Activated CD8-positive, alpha-beta memory T cell treated with anti-CD3 and anti-CD28 coated beads for 36 hours (primary cell): ENCODE data around the gene MATN4. TPM values are rescaled to one million over a fixed set of nuclear protein-coding genes. Genes with fewer than 3 reads are reported as not detected.

ENCODE experiments used
- CTCF ChIA-PET: fragments of 350-600 bp; sonication (Branson Sonifier 250); formaldehyde crosslinking; loops from one replicate; lab custom pipeline; 2021; ENCODE audit warnings: antibody characterized with exemption; lab: Charles Lee
- POLR2A ChIA-PET: fragments of 350-600 bp; sonication (Branson Sonifier 250); formaldehyde crosslinking; loops from one replicate; lab custom pipeline; 2021; ENCODE audit warnings: antibody characterized with exemption; lab: Charles Lee
- total RNA-seq, 2 experiments: library from RNA; stranded (reverse); gene quantifications; one replicate each; pipeline ENCODE4 v1.2.3, GENCODE V29; 2021

The MATN4 gene
- total RNA-seq, 2 experiments from 2014 or later = 0.32 to 0.36 TPM

DNA sequence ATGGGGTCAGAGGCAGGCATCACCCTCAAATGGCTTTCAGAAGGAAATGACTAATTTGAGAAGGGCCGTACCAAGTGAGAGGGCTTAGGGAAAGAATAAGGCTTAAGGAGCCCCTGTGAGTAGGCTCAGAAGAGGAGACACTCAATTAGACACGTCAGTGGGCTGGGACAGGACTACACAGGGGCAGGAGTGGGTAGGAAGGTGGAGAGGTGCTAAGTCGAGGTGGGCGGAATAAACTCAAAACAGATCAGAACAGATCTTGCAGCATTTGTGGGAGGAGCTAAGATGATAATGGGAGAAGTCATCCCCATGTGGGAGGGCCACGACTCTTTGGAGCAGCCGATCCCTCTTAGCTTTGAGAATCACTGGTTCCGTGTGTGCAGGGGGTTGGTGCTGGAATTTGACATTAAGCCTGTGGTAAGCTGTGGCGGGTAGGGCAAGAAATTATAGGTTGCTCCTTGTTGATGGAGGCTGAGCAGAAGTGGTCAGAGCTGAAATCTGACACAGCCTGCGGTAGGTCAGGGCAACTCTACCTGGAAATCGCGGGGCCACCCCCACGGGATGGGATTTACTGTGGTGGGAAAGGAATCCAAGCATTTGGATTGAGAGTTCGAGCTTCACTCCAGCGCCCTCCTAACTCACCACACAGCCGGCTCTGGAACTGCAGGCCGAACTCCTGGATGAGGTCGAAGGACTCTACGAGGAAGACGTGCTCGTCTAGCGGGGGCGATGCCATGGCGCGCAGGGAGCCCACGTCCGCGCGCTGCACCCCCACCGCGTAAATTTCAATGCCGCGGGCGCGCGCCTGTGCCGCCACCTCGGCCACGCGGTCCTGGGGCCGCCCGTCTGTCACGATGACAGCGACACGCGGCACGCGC is 4.3 kb downstream of the MATN4 start:
- ChIA-PET CTCF (interaction anchor here (1.0 to 4.4 kb wide), 6 partner anchors 10 to 133 kb away, joined by 3 to 25 read pairs (median 10); partner anchors contain the start of gene SYS1), POLR2A (no interaction called here)

DNA sequence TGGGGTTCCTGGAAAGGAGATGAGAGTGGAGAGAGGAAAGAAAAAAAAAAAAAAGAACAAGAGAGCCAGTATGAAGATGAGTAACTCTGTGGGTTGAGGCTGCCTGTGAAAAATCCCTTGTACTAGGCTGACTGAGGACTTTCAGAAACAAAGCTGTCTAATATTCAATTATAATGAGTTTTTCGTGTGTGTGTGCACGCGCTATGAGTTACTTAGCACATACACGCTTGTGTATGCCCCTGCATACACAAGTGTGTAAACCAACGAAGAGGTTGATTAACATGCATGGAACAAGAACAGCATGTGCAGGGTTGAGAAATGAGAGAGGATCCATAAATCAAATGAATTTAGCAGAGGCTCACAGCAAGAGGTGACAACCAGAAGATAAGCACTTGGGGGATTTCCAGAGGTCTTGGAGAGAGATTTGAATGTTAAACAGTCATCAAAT is 6.3 kb downstream of the MATN4 start:
- POLR2A ChIA-PET = interaction anchor here (1.0 kb wide), 1 partner anchor 8 kb away, joined by 3 read pairs; no protein-coding TSS in a partner anchor
- CTCF ChIA-PET = interaction anchor here (0.7 to 4.4 kb wide), 8 partner anchors 8 to 469 kb away, joined by 3 to 25 read pairs (median 4); no protein-coding TSS in a partner anchor

DNA sequence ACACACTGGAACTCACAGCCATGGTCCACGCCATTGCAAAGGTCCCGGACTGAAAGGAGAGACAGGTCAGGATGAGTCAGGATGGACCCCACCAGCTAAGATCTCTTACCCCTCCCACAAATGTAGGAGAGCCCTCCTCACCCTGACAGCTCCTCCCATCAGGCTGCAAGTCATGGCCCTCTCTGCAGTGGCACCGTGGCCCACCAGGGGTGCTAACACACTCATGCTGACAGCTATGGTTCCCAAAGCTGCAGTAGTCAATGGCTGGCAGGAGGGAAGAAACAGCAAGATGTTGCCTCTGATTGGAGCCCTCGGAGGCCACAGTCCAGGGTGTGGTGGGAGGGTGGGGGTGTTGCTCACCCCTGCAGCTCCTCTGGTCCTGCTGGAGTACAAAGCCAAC is 7.1 kb downstream of the MATN4 start:
- POLR2A ChIA-PET = no interaction called here

DNA sequence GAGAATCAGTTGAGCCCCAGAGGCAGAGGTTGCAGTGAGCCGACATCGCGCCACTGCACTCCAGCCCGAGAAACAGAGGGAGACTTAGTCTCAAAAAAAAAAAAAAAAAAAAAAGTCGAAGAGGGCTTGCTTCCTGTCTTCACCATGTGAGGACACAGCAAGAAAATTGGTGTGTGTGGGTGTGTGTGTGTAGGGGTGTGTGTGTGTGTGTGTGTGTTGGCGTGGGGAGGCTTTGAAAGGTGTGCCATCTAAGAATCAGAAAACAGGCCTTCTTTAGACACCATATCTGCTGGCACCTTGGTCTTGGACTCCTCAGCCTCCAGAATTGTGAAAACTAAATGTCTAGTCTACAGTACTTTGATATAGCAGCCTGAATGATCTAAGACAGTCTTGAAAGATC is 8.3 kb downstream of the MATN4 start:
- POLR2A ChIA-PET = no interaction called here
- CTCF ChIA-PET = interaction anchor here (0.7 kb wide), 2 partner anchors 107 to 510 kb away, joined by 3 read pairs; no protein-coding TSS in a partner anchor

More for the DNA sequence above, 7.1 kb downstream of the MATN4 start:
- CTCF ChIA-PET = interaction anchor here (0.7 to 4.2 kb wide), 6 partner anchors 8 to 162 kb away, joined by 3 to 18 read pairs (median 3); no protein-coding TSS in a partner anchor

DNA sequence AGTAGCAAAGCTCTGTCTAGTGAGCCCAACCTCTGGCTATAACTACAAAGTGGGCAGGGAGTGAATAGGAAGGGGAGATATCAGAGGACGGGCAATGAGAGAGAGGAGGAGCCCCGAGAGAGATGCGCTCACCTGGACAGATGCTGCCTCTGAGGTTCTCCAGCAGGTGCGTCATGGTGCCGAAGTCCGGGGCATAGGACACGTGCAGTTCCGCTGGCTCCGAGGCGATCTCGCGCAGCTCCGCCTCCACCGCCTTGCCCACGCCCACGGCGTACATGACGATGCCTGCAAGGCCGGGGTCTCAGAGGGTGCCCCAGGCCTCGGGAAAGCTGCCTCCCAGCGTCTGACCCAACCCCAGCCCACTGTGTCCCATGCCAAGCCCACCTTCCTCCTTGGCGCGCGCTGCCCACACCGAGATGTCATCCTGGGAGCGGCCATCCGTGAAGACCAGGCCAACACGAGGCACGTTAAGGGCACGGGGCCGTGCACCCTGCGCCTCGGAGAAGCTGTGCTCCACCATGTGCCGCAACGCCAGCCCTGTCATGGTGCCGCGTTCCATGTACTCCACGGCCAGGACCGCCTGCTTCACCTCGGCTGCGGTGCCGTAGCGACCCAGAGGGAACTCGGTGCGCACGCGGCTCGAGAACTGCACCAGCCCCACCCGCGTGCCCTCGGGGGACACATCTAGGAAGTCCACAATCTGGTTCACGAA is 10.2 kb downstream of the MATN4 start:
- POLR2A ChIA-PET = no interaction called here
- CTCF ChIA-PET = no interaction called here

DNA sequence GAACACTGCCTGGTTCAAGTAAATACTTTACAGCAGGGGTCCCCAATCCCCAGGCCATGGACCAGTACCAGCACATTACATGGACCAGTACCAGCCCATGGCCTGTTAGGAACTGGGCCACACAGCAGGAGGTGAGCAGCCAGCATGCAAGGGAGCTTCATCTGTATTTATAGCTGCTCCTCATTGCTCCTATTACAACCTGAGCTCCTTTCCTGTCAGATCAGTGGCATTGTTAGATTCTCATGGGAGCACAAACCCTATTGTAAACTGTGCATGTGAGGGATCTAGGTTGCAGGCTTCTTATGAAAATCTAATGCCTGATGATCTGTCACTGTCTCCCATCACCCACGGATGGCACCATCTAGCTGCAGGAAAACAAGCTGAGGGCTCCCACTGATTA is 13.4 kb downstream of the MATN4 start:
- ChIA-PET POLR2A (no interaction called here), CTCF (interaction anchor here (0.7 to 2.4 kb wide), 16 partner anchors 9 to 476 kb away, joined by 3 to 25 read pairs (median 4); partner anchors contain the start of gene SYS1)

DNA sequence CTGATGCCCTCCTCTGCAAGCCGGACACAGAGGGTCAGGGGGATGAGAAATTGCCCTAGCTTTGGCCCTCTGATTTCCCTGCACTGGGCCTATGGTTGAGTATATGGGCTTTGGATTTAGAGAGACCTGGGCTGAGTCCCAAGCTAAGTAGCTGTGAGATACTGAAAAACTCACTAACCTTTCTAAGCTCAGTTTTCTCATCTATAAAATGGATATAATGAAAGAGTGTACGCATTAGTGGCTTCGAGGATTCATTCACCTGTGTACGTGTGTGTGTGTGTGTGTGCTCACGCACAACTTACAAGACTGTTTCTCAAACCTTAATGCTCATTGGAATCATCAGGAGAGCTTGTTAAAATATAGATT is 14.1 kb downstream of the MATN4 start:
- POLR2A ChIA-PET = interaction anchor here (0.9 kb wide), 1 partner anchor 8 kb away, joined by 3 read pairs; no protein-coding TSS in a partner anchor
- CTCF ChIA-PET = interaction anchor here (0.6 to 2.4 kb wide), 21 partner anchors 10 to 720 kb away, joined by 3 to 25 read pairs (median 4); partner anchors contain the start of gene SYS1

DNA sequence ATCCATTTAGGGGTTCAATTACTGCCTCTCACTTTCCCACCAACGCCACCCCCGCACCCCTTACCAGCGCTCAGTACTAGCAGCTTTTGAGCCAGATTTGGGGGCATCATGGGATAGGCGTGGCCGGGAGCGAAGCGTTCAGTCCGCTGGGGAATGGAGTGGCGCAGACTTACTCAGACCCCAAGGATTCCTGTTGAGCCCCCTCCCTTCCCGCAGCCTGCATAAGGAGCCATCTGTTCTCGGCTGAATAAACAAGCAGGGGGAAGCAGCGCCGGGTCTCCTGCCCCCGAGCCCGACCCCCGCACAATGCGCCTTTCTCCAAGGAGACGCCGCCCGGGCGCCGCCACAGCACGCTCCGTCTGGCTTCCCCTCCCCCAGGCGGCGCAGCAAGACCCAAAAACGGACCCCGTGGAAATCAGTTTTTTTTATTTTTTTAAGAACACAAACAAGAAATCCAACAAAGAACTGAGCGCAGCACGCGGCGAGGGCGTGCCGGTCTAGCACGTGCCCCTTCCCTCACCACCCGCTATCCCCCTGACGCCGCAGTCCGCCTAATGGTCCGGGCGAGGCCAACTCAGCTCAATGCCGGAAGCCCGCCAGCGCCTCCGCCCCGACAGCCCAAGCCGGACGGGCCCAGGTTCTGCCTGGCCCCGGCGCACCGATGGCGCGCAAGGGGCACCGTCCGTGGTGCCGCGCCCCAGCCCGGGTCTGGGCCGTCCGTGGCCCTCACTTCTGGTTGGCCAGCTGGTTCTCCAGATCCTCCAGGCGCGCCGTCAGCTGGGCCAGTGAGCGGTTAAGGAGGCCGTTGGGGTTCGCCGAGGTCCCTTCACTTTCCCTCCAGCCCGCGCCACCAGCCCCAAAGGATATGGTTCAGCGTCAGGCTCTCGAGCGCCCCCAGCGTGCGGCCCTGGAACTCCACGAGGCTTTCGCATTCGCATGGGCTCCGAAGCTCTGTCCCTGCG is 14.8 kb downstream of the MATN4 start:
- ChIA-PET CTCF (interaction anchor here (0.6 to 3.1 kb wide), 24 partner anchors 8 to 721 kb away, joined by 3 to 25 read pairs (median 4); partner anchors contain the start of gene SYS1), POLR2A (interaction anchor here (0.9 kb wide), 1 partner anchor 9 kb away, joined by 3 read pairs; no protein-coding TSS in a partner anchor)

DNA sequence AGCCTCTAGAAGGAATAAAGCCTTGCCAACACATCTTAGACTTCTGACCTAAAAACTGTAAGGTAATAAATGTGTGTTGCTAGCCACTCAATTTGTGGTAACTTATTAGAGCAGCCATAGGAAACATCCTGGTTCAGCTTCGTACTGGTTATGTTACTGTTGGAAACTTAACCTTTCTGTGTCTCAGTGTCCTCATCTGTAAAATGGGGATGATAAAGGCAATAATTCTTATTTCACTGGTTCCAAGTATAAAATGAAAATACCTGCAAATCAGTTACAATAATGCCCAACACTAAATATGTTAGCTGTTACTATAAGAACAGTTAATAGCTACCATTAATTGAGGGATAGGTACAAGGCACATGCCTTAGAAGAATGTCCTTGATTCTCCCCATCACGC is 15.8 kb downstream of the MATN4 start:
- ChIA-PET POLR2A (no interaction called here), CTCF (interaction anchor here (0.6 to 3.1 kb wide), 12 partner anchors 9 to 248 kb away, joined by 3 to 15 read pairs (median 5); no protein-coding TSS in a partner anchor)

DNA sequence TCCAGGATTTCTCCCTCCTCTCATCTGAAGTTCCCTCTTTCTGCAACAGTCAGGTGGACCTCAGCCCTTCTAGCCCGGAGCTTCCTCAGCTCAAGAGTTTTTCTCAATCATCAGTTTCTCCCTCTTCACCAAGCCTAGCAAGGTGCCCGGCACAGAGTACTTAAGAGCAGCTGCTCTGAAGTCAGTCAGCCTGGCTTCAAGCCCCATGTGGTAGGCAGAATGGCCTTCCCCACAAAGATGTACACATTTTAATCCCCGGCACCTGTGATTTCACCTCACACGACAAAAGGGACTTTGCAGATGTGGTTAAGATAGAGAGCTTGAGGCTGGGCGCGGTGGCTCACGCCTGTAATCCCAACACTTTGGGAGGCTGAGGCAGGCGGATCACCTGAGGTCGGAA is 16.6 kb downstream of the MATN4 start:
- CTCF ChIA-PET = interaction anchor here (1.3 to 3.1 kb wide), 12 partner anchors 11 to 247 kb away, joined by 3 to 15 read pairs (median 5); no protein-coding TSS in a partner anchor
- POLR2A ChIA-PET = no interaction called here

DNA sequence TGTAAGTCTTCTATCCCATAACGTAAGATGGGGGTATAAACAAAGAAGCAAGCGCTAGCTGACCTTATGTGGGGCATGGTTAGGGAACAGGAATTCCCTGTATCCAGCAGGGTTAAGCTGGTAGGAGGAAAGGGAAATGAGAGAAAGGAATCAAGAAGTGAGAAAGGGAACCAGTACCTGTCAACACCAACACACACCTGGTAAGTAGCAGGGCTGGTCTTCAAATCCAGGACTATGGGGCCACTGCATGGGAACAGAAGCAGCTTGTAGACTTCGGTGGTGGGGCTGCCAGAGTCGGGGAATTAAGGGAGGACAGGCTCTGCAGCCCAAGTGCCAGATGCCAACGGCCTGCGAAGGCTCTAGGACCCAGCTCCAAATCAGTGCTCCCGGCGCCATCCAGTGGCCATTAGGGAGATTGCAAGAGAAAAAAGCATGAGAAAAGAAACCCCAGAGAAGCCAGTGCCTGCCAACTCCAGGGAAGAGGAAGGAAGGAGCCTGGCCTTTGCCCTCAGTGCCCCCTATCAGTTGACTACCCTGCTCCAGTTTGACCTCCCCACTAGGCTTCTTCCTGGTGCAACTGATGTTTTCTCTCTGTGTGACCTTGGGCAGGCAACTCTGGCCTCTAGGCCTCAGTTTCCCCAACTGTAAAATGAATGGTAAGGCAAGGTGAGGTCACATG is 17.3 kb downstream of the MATN4 start:
- ChIA-PET CTCF (interaction anchor here (0.9 to 3.1 kb wide), 14 partner anchors 10 to 280 kb away, joined by 3 to 17 read pairs (median 6); no protein-coding TSS in a partner anchor), POLR2A (no interaction called here)

DNA sequence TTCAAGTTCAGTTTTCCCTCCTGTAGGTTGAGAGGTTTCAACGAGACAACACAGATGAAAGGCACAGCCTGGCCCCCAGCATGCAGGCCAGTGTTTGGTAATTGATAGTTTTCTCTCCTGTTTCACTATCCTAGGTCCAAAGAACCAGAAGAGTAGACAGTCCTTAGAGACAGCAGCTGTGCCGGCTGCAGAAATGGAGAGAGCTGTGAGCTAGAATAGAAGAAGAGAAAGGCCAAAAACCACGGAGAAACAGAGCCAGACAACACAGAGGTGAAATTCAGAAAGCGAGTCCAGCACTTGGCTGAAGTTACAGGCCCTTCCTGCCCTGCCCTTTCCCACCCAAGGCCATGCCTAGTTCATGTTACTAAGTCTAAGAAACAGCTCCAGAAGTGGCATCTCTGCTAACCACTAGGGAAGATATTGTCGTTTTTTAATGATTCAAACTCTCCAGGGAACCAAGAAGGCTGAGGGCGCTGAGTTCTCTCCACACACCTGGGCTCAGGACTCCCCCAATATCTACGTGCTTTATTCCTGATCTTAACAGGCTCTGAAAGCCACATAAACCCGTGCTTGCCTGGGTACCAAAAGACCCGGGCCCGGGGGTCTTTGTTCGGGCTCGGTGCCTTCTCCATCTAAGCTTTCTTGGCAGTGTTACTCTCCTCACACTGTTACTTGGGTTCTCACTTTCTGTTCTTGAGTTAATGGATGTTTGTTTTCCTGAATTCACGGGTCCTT is 18.0 kb downstream of the MATN4 start:
- ChIA-PET POLR2A (no interaction called here), CTCF (interaction anchor here (0.9 to 3.1 kb wide), 11 partner anchors 10 to 280 kb away, joined by 3 to 17 read pairs (median 6); no protein-coding TSS in a partner anchor)

DNA sequence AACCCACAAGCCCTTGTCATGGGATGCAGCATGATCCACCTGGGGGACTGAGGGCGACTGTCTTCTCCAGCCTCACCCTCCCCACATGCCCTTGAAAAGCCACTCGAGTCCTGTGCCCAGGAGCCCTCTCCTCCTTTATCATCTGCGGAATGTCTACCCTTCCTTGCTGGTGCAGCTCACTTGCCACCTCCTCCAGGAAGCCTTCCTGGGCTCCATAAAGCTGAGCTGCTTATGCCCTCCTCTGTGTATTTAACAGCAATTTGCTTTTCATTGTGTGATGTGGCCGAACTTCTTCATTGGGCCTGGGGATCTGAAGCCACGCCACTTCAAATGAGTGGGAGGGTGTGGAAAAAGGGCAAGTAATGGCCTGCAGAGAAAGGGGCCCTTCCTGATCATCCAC is 19.2 kb downstream of the MATN4 start:
- CTCF ChIA-PET = no interaction called here
- POLR2A ChIA-PET = no interaction called here

DNA sequence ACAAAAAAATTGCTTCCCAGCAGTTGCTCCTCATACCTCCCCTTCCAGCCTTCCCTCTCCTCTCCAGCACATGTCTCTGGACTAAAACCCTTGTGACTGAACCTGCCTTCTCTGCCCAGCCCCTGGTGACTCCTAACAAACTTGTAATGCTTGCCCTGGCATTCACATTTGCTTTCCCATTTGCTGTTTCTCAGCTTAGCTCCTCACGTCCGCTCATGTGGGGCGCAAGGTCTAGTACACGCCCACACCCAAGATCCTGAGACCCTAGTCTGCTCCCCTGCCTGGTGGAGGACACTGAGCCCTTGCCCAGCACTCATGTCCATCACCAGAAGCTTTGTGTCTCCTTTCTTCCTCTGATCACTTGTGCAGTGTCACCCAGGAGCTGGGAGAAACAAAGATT is 19.7 kb downstream of the MATN4 start:
- CTCF ChIA-PET = no interaction called here

DNA sequence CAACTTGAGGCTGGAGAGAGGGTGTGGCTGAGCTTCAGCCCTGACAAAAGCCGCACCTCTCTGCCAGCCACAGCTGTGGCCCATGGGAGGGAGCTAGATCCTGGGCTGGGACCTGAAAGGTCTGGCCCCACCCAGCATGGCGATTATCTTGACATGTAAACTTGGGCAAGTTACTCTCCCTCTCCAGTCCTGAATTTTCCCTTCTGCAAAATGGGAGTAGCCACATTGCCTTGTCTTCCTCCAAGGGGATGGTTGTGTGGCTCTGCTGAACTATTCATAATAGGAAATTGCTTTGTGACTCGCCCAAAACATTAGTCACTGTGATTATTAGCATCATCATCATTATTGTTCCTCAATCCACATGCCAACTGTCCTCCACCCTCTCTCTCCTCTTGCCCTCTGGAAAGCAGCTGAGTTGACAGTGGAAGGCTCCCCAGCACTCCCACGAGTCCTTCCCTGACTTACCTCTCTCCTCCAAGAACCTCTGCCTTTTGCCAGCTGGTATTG is 24.5 kb downstream of the MATN4 start:
- CTCF ChIA-PET = interaction anchor here (1.5 kb wide), 1 partner anchor 11 kb away, joined by 8 read pairs; no protein-coding TSS in a partner anchor
- POLR2A ChIA-PET = no interaction called here

More for the DNA sequence above, 19.7 kb downstream of the MATN4 start:
- POLR2A ChIA-PET = no interaction called here

DNA sequence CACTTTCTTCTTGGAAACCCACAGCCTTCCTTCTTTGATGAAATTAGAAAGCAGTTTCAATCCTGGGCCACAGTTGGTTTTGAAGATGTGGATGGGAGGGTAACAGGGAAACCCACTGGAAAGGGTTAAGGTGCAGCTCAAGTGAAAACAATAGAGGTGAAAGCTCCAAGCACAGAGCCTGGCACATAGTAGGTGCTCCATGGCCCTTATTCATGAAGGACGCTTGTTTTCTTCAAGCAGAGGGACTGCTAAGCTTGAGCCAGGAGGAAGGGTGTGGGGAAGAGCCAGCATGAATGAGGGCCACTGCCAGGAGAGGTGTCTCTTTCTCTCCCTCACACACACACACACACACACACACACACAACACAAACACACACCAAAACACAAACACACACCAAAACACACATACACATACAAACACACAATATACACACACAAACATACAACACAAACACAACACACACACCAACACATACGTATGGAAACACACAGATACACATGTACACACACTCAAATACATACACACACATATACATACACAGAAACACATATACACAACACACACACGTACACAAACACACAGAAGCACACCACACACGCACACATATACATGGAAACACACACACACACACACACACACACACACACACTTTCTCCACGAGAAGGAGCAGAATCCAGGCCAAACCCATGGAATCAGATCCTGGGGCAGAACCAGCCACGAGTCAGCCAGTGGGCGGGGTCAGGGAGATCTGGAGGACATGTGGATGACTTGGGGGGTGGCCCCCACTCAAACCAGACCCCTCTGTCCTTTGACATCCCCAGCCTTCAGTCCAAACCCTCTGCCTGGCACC is 25.2 kb downstream of the MATN4 start:
- ChIA-PET CTCF (no interaction called here), POLR2A (no interaction called here)
